ENCODE data around the gene PPFIA4. TPM values are rescaled to one million over a fixed set of nuclear protein-coding genes. Genes with fewer than 3 reads are reported as not detected.

PPFIA4 gene
- total and polyA plus RNA-seq, 9 of the 15 experiments (the other 6 are each of a cell fraction or from before 2014, with no cell fraction given), result 0.07 to 12.0 (median 0.70) TPM

DNA sequence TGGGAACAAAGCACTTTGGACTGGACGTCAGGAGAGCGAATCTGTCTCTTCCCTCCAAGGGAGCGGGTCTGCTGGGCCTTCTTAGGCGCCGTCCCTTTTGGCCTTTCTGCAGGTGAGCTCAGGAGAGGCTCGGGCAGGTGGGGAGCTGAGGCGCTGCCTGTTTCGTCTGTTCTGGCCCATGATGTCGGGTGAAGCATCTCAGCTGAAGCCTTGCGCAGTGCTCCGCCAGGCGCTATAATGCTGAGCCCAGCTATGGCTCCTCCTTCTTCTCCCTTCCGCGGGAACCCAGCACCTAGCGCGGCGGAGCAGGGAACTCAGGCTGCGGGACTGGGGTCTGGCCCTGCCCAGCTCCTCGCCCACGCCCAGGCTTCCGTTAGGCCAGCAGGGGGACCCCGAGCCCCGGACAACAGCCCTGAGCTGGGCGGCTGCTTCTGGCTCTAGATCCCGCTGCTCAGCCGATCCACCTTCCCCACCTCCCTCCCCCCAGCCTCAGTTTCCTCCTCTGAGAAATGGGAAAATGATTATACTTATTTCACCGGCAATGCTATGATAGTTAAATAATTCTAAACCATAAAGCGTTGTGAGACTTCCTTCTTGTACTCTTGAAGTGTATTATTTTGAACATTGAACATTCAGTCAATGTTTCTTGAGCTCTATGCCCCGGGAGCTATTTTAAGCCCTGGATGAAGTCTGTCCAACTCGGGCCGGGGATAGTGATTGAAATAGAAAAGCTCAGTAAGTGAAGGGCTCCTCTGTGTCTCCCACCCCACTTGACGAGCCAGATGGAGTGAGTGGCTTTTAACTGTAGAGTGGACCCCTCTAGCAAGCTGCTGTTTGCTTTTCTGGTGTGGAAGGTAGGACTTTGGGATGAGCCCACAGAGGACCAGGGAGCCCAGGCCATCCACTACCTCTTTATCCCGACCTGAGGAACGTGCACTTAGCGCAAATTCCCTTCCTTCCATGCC lies 91.6 kb downstream of the PPFIA4 start:
- Histone ChIP-seq H4K20me1 (replicated peaks; ENCODE audit: control insufficient read depth, insufficient read depth, low read length) (no peaks in the 10 kb centered on the region; the same call in 1 of the 2 replicates), H3K79me2 (ENCODE audit: control insufficient read depth, insufficient read depth, low read length) (no peaks in the 10 kb centered on the region), H3K9ac (ENCODE audit: insufficient read depth in 1 of 2, low read depth in 2 of 2, low read length in 2 of 2) (peak overlapping the region in 1 of 2 experiments; percentile 18; a peak in 1 of 4 replicates), H3K4me3 (no peak overlapping the region), H3K9me3 (replicated peaks; ENCODE audit: control insufficient read depth, insufficient read depth, low read depth, low read length) (no peaks in the 10 kb centered on the region), H3K9me1 (ENCODE audit: control insufficient read depth, insufficient read depth, low read length) (peaks cover 3% of the 10 kb centered on the region), H3K27me3 (ENCODE audit: control insufficient read depth in 2 of 2, insufficient read depth in 2 of 2, low read length in 2 of 2) (peaks cover 12 to 58% of the 10 kb centered on the region in 2 experiments; a peak in 4 of 5 replicates), H3K36me3 (ENCODE audit: control insufficient read depth, insufficient read depth, low read length) (no peaks in the 10 kb centered on the region), H3K4me2 (ENCODE audit: insufficient read depth, low read length) (no peak overlapping the region), H3K4me1 (replicated peaks in 1 of 2; ENCODE audit: control insufficient read depth in 2 of 2, insufficient read depth in 2 of 2, low read length in 2 of 2) (peaks cover 0 to 5% of the 10 kb centered on the region in 2 experiments; a peak in 1 of 5 replicates), H3K27ac (ENCODE audit: extremely low read depth, low read depth, low read length) (no peak overlapping the region), H2AFZ (ENCODE audit: low read depth, low read length) (no peak overlapping the region)
- intact Hi-C loops (cut with micrococcal nuclease), result loop anchor here (1.0 to 5.0 kb wide), 4 partner anchors 54 to 149 kb away; no protein-coding TSS in a partner anchor
- CTCF ChIA-PET (ENCODE audit: low intra/inter-chr PET ratio), result interaction anchor here (0.7 to 4.3 kb wide), 6 partner anchors 11 to 151 kb away, joined by 3 to 27 read pairs (median 8); no protein-coding TSS in a partner anchor
- FAIRE-seq, result peak; percentile 51
- no TSS peak for BruUV-seq (replicated peaks)
- in situ Hi-C loops (cut with MboI), result no loop called here
- ATAC-seq, result peak; percentile 100
- WGBS (ENCODE audit: insufficient coverage, low coverage, missing lambda C conversion rate), result 3% methylated on average over 29 of the region's 35 CpGs
- peak; percentile 78 to 96 (median 94) for DNase-seq (ENCODE audit: extremely low read depth in 1 of 4, low spot score in 3 of 4)
- POLR2A ChIA-PET, result interaction anchor here (0.6 to 1.8 kb wide), 10 partner anchors 8 to 436 kb away, joined by 3 to 7 read pairs (median 4); partner anchors contain the start of gene ADORA1
- TF ChIP-seq ZBTB7A (IDR thresholded peaks at IDR 0.05; ENCODE audit: borderline replicate concordance, control insufficient read depth, low read depth, low read length) (peak; percentile 64; the same call in 1 of the 2 replicates), ZNF282 (CRISPR knock-in tag; IDR thresholded peaks at IDR 0.05) (peak; percentile 30; the same call in 1 of the 2 replicates), TFAP4 (CRISPR knock-in tag; IDR thresholded peaks at IDR 0.05; ENCODE audit: borderline replicate concordance) (peak; percentile 49; the same call in 1 of the 2 replicates), EGR1 (conservative IDR thresholded peaks at IDR 0.05) (peak; percentile 96), STAG1 (CRISPR knock-in tag; IDR thresholded peaks at IDR 0.05; ENCODE audit: borderline replicate concordance) (peak; percentile 62; the same call in 1 of the 2 replicates), HLTF (IDR thresholded peaks at IDR 0.05) (no peak), E2F3 (CRISPR knock-in tag; IDR thresholded peaks at IDR 0.05) (no peak), CC2D1A (IDR thresholded peaks at IDR 0.05) (peak; percentile 18; the same call in 1 of the 2 replicates), SMC3 (conservative IDR thresholded peaks at IDR 0.05; ENCODE audit: insufficient read depth, low read depth, low read length) (peak; percentile 75), RCOR1 (IDR thresholded peaks at IDR 0.05; ENCODE audit: borderline replicate concordance in 1 of 2, low read depth in 2 of 2, low read length in 2 of 2) (peak in 1 of 2 experiments; percentile 47; a peak in 1 of 4 replicates), ZFP36 (IDR thresholded peaks at IDR 0.05; ENCODE audit: low read depth, low read length, partially characterized antibody) (peak; percentile 33)
- TF ChIP-seq, protein P1, sequence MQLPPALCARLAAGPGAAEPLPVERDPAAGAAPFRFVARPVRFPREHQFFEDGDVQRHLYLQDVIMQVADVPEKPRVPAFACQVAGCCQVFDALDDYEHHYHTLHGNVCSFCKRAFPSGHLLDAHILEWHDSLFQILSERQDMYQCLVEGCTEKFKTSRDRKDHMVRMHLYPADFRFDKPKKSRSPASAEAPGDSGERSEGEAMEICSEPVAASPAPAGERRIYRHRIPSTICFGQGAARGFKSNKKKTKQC (CRISPR knock-in tag; IDR thresholded peaks at IDR 0.05), result peak; percentile 35; the same call in 1 of the 2 replicates
- TF ChIP-seq, protein P2, sequence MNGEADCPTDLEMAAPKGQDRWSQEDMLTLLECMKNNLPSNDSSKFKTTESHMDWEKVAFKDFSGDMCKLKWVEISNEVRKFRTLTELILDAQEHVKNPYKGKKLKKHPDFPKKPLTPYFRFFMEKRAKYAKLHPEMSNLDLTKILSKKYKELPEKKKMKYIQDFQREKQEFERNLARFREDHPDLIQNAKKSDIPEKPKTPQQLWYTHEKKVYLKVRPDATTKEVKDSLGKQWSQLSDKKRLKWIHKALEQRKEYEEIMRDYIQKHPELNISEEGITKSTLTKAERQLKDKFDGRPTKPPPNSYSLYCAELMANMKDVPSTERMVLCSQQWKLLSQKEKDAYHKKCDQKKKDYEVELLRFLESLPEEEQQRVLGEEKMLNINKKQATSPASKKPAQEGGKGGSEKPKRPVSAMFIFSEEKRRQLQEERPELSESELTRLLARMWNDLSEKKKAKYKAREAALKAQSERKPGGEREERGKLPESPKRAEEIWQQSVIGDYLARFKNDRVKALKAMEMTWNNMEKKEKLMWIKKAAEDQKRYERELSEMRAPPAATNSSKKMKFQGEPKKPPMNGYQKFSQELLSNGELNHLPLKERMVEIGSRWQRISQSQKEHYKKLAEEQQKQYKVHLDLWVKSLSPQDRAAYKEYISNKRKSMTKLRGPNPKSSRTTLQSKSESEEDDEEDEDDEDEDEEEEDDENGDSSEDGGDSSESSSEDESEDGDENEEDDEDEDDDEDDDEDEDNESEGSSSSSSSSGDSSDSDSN (IDR thresholded peaks at IDR 0.05; ENCODE audit: borderline replicate concordance in 1 of 2, low read depth in 2 of 2, low read length in 2 of 2), result 0 out of 4 replicates have a peak, but pooled peaks of 1 of the 2 experiments have one; percentile 52
